Eye (tissue), 1 donor: ENCODE data around the gene MARS1.

ENCODE experiments used
- DNase-seq: peaks from one replicate; pipeline ENCODE4 v3.0.0-alpha.2; 2015

Gene MARS1

GRCh38 chr12:57518176-57518919 lies 30.5 kb downstream of the MARS1 start:
- no peak for DNase-seq

DNA sequence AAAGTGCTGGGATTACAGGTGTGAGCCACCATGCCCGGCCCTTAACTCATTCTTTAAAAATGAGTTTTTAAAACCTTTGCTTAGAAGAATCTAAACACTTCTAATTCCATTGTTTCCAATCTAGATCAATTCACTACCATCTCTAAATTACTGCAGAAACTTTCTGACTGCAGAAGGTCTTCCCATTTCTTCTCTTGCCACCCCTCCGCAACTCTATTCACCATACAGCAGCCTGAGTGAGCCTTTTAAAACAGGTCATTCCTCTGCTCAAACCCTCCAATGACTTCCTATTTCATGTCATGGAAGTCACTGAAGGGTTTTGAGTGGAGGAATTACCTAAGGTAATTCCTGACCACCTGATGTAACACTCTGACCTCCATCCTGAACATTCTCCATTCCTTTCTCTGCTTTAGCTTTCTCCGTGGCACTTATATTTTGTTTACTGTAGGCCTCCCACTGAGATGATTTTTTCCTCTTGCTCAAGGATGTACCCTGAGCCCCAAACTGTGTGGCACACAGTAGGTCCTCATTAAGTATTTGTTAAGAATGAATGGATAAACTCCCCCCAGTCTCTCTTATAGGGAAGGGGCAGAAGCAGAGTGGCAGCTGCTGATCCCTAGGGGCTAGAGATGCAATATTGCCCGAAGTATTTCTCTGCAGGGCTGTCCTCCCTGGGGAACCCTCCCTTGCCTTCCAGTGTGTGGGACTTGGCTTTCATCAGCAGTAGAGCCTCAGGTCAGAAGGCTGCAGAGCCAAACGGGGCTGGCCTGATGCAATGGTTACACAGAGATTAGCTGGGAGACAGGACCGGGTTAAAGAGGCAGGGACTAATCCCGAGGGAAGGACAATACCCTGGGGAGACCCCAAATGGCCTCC lies 31.3 kb downstream of the MARS1 start:
- peak; percentile 62 for DNase-seq

- DNase-seq = no peak
These were observed 31.9 kb downstream of the MARS1 start for GRCh38 chr12:57519796-57520052.

DNA sequence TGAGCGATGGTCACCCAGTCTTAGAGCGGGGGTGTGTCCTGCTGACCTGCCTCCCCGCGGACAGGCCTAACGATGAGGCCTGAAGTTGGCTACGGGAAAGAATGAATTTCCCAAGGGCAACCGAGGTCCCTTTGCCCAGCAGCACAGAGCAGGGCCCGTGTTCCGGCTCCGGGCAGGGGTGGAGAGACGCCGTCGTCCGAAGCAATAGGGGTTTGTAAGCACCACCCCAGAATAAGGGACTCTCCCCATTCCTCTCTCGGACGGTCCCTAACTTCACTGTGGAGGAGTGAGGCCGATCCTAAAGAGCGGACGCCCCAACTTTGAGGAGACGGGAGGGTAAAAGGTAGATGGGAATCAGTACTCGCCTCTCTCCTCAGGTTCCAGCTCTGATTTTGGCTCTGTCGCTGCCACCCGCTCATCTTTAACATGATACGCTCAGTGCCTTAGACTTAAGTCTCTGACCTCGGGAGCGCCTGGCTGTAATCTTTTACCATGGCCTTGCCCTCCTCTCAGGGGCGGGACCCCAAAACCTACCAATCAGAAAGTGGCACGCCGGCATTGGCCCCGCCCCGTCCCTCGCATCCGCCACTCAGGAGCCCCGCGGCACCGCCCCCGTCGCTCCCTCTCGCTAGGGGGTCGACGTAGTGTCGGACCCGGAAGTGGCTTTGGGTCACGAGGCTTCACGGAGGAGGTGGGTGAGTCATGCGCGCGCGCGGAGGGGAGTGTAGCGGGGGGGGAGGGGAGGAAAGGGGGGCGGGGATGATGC lies 32.4 kb downstream of the MARS1 start, which contains the start of gene DDIT3:
Gene DDIT3 (minus strand): TSS at position 462 of the 766 bp plus-strand sequence. CDS start 3,108 bp downstream, outside the sequence.
- DNase-seq = peak; percentile 99

DNA sequence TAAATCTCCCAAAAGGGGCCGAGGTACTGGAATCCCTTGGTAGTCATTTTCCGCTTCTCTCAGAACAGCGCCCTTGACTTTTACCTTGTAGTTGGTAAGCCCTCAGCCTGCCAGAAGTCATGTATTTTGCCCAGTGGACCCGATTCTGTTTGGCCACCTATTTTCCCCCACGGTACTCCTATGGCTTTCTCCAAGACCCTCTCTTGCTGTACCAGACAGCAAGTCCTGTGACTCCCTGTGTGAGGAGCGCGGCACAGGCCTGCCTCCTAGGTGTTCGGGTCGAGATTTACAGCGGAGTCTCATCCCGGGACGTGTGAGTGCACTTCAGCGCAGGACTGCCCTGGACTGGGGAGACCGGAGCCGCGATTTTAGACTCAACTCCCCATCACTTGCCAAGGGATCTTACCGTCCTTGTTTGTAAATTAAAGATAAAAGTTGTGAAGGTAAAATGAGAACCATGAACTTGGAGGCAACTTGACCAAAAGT lies 33.7 kb downstream of the MARS1 start:
- DNase-seq = peak; percentile 77

DNA sequence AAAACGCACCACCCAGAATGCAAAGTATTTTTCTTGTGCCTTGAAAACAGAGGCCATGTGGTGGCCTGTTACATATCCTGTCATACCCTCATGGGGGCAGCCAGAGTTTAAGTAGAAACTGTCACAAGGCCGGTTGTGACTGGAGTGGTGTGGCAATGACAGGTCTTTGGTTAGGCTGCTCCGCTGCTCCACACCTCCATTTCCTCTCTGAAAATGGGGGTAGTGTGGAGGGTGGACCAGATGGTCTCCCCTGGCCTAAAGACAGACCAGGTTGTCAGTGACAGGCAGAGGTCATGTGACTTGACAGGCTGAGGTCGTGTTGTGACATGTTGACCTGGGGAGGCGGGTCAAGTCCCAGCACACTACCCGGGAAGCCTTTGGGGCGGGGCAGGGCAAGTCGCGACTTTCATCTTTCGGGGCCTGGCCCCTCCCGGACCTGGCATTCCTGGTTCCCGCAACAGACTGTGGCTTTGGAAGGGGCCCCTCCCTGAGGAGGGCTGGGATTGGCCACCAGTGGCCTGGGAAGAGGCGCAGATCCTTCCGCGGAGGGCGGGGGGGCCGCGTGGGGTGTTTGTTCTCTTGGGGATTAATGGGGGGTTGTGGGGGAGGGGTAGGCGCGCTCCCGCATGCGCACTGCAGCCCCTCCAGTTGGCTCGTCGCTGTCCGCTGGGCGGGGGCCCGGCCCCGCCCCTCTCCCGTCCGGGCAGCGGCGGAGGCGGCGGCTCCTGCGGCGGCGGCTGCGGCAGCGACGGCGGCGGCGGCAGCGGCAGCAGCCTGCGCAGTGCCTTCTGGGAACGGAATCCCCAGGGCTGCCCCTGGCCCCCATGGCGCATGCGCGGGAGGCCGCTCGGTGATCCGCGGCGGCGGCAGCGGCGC lies 34.4 kb downstream of the MARS1 start, which contains the start of gene MBD6:
Gene MBD6 (plus strand): TSS at position 814 of the 876 bp plus-strand sequence. CDS start 1,480 bp downstream, outside the sequence.
- peak; percentile 96 for DNase-seq

DNA sequence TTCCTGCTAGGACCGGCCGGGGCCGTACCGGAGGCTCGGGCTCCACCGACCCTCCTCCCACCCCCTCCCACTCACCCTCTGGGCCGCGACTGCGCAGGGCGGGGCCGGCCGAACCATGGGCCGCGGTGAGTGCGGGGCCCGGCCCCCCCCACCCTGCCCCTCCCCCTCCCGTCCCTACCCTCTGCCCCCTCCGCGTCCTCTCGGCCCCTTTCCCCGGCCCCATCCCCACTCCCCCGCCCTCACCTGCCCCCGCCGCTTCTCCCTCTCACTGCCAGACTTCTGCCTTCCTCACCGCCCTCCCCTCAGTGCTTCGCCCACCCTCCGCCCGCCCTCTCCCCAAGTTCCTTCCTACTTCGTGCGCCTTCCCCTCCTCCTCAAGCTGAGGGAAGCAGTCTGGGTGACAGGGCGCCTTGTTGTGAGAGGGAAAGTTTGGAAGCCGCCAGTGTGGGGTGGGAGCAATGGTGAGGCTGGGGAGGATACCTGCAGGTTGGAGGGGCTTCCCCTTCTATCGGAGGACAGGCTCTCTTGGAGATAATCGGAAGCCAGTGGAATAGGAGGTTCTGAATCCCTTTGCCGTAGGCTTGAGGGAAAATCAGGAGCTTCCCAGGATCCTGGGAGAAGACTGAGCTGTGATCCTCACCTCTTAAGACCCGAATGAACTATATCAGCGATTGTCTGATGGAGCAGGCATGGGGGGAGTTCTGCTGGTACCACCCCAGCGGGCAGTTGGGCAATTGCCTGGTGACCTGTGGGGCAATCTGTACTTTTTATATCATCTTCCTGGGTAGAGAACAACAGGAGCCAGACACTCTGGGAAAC lies 35.2 kb downstream of the MARS1 start:
- DNase-seq = peak; percentile 87

DNA sequence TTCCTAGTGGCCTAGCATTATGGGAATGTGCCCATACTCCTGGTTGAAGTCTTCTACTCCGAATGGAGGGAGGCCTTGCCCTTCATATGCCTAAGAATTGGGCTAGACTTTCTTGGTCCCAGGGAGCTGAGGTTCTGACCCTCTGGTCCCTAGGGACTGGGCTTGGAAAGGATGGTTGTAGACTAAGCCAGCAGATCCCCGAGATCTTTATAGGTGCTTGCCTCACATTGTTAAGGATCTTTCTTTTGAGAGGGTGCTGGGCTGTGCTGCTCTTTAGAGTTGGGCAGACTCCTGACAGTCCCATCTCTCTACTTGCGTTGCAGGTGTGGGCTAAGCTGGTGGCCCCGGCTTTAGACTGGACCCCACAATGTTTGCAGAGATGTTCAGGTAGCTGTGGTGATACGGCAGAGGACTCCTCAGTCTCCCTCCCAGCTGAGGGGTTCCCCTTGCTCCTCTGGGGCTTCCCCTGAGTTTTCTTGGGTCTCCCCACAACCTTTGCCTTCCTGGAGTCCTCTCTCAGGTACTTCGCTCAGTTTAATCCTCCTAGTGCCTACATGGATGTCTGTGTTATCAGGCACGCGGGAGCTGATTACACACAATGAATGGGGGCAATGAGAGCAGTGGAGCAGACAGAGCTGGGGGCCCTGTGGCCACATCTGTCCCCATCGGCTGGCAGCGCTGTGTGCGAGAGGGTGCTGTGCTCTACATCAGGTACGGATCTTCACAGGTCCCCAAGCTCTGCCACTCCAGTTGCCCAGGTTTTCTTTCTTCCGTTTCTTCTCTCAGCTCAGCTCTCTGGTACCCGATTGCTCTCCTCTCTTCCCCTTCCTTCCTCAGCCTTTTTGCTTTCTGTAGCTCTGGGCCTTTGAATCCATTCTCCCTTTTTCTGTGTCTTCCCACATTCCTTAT lies 36.1 kb downstream of the MARS1 start:
- no peak for DNase-seq

GRCh38 chr12:57524814-57525614 lies 37.1 kb downstream of the MARS1 start:
- DNase-seq = peak; percentile 62

- no peak for DNase-seq
These were observed 37.9 kb downstream of the MARS1 start for GRCh38 chr12:57525615-57526383.

DNA sequence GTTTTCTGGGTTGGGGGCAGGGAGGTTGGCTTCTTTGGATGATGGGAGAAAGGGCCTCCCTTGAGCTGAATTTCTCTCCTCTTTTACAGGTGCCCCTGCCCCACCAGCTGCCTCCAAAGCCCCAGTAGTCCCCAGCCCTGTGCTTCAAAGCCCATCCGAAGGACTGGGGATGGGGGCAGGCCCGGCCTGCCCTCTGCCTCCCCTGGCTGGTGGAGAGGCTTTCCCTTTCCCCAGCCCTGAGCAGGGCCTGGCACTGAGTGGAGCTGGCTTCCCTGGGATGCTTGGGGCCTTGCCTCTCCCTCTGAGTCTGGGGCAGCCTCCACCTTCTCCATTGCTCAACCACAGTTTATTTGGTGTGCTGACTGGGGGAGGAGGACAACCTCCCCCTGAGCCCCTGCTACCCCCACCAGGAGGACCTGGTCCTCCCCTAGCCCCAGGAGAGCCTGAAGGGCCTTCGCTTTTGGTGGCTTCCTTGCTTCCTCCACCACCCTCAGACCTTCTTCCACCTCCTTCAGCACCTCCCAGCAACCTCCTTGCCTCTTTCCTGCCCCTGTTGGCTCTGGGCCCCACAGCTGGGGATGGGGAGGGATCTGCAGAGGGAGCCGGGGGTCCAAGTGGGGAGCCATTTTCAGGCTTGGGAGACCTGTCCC lies 38.7 kb downstream of the MARS1 start:
- DNase-seq = no peak

GRCh38 chr12:57527184-57527583 lies 39.3 kb downstream of the MARS1 start:
- no peak for DNase-seq

GRCh38 chr12:57528176-57528575 lies 40.3 kb downstream of the MARS1 start:
- DNase-seq = no peak

DNA sequence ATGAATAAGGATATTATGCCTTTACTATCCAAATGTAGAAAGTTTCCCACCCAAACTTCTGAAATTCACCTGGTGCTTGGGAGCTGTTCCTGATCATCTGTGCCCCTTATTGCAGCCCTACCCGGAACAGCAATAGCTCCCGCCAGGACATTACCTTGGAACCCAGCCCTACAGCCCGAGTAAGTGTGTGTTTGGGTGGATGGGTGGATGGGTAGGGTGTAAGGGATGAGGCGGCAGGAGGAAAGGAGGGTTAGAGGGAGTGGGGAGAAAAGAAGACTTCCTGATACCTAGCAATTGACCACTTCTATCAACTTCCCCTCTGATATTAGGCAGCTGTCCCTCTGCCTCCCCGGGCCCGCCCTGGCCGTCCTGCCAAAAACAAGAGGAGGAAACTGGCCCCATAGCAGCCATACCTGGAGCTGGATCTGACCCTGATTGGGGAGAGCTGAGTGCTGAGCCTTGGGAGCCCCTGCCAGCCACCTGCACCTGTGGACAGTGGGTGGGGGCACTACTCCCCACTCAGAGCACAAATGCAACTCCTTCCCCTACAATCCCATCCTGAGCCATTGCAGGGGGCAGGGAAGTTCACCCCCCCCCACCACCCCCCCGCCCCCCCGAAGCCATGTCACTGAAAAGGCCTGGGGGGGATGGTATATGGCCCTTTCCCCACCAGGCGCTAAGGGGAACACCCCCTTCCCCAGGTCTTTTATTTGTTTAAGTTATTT lies 41.1 kb downstream of the MARS1 start:
- no peak for DNase-seq

DNA sequence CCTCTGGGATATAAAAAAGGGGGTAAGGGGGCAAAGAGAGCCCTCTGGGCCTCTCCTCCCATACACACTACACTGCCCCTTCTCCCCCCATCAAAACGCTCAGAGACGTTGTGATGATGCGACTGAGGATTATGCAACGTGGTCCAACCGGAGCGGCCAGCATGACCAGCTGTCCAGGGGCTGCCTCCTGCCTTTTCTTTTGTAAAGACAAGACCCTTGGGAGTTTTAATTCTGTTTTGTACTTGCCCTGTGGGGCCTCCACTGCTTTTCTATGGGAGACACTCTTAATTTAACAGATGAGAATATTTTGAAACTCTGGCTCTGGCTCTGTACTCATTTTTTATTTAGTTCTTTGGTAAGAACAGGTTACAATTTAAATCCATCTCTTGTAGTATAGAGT lies 42.0 kb downstream of the MARS1 start:
- no peak for DNase-seq

DNA sequence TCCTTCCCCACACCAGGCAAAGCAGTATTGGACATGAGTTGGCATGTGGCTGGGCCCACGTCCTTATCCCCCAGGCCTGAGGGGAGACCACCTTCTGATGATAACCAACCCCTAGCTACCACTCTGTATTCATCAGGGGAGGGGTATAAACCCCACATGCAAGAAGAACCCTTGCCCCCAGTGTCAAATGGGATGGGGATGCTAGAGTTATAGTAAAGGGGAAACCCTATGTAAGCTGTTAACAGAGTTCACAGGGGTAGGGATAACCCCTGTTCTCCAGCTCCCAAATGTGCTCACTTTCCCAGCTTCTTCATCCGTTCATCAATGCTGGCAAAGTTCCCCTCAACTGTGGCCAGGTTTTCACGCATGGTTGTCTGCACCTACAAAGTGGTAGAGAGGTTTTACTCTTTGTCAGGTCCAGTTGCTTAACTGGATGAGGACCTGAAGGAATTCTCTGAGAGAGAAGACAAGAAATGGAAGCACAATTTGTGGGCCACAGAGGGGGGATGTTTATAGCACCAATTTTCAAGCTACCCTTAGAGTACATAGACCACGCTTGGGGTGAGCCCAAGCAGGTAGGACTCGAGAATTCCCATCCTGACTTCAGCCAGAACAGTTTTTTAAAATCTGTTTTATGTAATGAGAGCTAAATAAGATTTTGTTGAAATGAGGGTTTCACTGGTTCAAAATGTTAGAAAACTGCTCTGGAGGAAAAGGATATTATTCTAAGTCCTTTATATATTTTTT lies 42.7 kb downstream of the MARS1 start:
- DNase-seq = no peak
